Measurements from ENCODE around the gene TMEM134. TPM values are rescaled to one million over a fixed set of nuclear protein-coding genes. Genes with fewer than 3 reads are reported as not detected.

The TMEM134 gene
- polyA plus RNA-seq, 6 donors from 2014 or later: 183 to 250 (median 221) TPM

- peaks cover 0 to 6% (median 3%) of the 10 kb centered on the region in 3 donors for H3K4me1 Mint-ChIP-seq
- ATAC-seq (ENCODE audit: low read depth in 2 of 2): no peak
- no peaks in the 10 kb centered on the region for H3K27me3 Mint-ChIP-seq
- no peak overlapping the region for H3K4me3 Mint-ChIP-seq
- no peaks in the 10 kb centered on the region for H3K9me3 Mint-ChIP-seq
- peaks cover under 1 to 6% of the 10 kb centered on the region in 2 donors for H3K36me3 Mint-ChIP-seq
- no peak overlapping the region for H3K27ac Mint-ChIP-seq
- DNase-seq: no peak
Measured at GRCh38 chr11:67495234-67496005, 26.4 kb upstream of the TMEM134 start.

- H3K36me3 Mint-ChIP-seq: peaks cover 0 to 11% of the 10 kb centered on the region in 2 donors
Measured at GRCh38 chr11:67494371-67495233, 25.6 kb upstream of the TMEM134 start.

GRCh38 chr11:67493548-67494370, 24.7 kb upstream of the TMEM134 start:
- Mint-ChIP-seq H3K4me3 (no peak overlapping the region), H3K9me3 (no peaks in the 10 kb centered on the region), H3K27ac (no peak overlapping the region), H3K27me3 (no peaks in the 10 kb centered on the region), H3K36me3 (peaks cover 0 to 12% of the 10 kb centered on the region in 2 donors), H3K4me1 (peaks cover 3 to 12% (median 5%) of the 10 kb centered on the region in 3 donors)
- ATAC-seq (ENCODE audit: low read depth in 2 of 2): no peak
- no peak for DNase-seq

More at GRCh38 chr11:67494371-67495233, 25.6 kb upstream of the TMEM134 start:
- Mint-ChIP-seq H3K27ac (no peak overlapping the region), H3K4me3 (no peak overlapping the region), H3K9me3 (no peaks in the 10 kb centered on the region), H3K4me1 (peaks cover 3 to 13% (median 4%) of the 10 kb centered on the region in 3 donors), H3K27me3 (no peaks in the 10 kb centered on the region)
- no peak for ATAC-seq (ENCODE audit: low read depth in 2 of 2)
- no peak for DNase-seq

GRCh38 chr11:67492801-67493547, 23.9 kb upstream of the TMEM134 start:
- ATAC-seq (ENCODE audit: low read depth in 2 of 2): no peak
- Mint-ChIP-seq H3K9me3 (no peaks in the 10 kb centered on the region), H3K27me3 (no peaks in the 10 kb centered on the region), H3K4me3 (no peak overlapping the region), H3K4me1 (peaks cover 3 to 19% (median 10%) of the 10 kb centered on the region in 3 donors), H3K27ac (no peak overlapping the region), H3K36me3 (peaks cover 2 to 15% of the 10 kb centered on the region in 2 donors)
- DNase-seq: no peak

DNA sequence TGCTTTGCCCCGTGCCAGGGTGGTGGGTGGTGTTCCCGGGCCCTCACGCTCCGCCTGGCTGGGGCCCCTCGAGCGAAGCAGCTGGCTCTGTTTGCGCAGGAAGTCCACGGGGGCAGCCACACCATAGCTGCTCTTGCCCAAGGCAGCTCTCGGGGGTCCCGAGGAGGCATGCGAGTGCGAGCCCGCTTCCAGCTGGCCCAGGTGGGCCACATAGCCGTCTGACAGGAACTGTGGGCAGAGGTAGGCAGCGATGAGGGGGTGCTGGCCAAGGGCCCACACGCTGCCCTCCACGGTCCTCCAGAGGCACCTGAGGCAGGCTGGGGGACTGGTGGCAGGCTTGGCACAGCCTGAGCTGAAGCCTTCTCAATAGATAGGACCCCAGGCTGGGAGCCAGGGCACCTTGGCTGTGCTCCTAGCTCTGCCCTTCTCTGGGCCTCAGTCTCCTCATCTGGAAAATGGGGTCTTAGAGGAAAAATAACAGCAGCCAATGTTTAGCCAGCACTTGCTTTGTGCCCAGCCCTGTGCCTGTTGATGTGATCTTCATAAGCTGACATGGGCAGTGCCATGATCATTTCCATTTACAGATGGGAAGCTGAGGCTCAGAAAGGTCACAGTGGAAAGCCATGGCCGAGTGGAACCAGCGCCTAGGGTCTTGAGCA, 23.1 kb upstream of the TMEM134 start:
- Mint-ChIP-seq H3K27me3 (no peaks in the 10 kb centered on the region), H3K4me1 (peaks cover 9 to 27% (median 17%) of the 10 kb centered on the region in 3 donors), H3K4me3 (no peak overlapping the region), H3K9me3 (no peaks in the 10 kb centered on the region), H3K36me3 (peaks cover 8 to 22% of the 10 kb centered on the region in 2 donors), H3K27ac (peak overlapping the region in 2 of 6 donors; percentile 12 to 72)
- DNase-seq: no peak
- ATAC-seq (ENCODE audit: low read depth in 2 of 2): no peak

GRCh38 chr11:67491276-67492068, 22.4 kb upstream of the TMEM134 start:
- Mint-ChIP-seq H3K4me1 (peaks cover 10 to 32% (median 25%) of the 10 kb centered on the region in 3 donors), H3K4me3 (no peak overlapping the region), H3K9me3 (no peaks in the 10 kb centered on the region), H3K36me3 (peaks cover 8 to 22% of the 10 kb centered on the region in 2 donors), H3K27ac (no peak overlapping the region), H3K27me3 (no peaks in the 10 kb centered on the region)
- DNase-seq: no peak
- ATAC-seq (ENCODE audit: low read depth in 2 of 2): no peak

- DNase-seq: no peak
- no peak overlapping the region for H3K4me3 Mint-ChIP-seq
- peaks cover 15 to 40% (median 32%) of the 10 kb centered on the region in 3 donors for H3K4me1 Mint-ChIP-seq
- no peaks in the 10 kb centered on the region for H3K27me3 Mint-ChIP-seq
- peak overlapping the region in 1 of 6 donors; percentile 69 for H3K27ac Mint-ChIP-seq
- no peak for ATAC-seq (ENCODE audit: low read depth in 2 of 2)
- H3K36me3 Mint-ChIP-seq: peaks cover 8 to 22% of the 10 kb centered on the region in 2 donors
- H3K9me3 Mint-ChIP-seq: no peaks in the 10 kb centered on the region
Measured at GRCh38 chr11:67490727-67491065, 21.6 kb upstream of the TMEM134 start.

DNA sequence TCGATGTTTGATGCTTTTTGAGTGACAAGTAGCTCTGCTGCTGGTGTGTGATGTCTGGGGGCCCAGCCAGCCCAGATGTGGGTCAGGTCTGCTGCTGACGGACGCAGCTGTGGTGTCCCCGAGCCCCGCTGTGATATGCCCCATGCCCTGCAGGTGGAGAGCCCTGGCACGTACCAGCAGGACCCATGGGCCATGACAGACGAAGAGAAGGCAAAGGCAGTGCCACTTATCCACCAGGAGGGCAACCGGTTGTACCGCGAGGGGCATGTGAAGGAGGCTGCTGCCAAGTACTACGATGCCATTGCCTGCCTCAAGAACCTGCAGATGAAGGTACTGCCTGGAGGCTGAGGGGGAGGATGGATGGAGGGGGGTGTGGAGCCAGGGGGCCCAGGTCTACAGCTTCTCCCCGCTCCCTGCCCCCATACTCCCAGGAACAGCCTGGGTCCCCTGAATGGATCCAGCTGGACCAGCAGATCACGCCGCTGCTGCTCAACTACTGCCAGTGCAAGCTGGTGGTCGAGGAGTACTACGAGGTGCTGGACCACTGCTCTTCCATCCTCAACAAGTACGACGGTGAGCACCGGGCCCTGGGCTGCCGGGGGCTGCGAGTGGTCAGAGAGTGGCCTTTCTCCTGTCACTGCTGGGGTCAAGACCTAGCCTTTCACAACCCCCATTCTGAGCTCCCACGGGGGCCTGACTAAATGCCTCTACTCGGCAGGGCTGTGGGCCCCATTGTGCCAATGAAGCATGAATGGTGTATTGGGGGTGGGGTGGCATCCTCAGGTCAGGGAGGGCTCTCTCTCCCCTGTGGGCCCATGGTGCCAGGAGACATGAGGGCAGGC, 21.1 kb upstream of the TMEM134 start:
- DNase-seq (no peak), ATAC-seq (ENCODE audit: low read depth in 2 of 2) (no peak)
- Mint-ChIP-seq H3K27ac (peak overlapping the region in 2 of 6 donors; percentile 36 to 72), H3K9me3 (no peaks in the 10 kb centered on the region), H3K36me3 (peaks cover 8 to 22% of the 10 kb centered on the region in 2 donors), H3K27me3 (no peaks in the 10 kb centered on the region), H3K4me3 (no peak overlapping the region), H3K4me1 (peaks cover 17 to 42% (median 37%) of the 10 kb centered on the region in 3 donors)

DNA sequence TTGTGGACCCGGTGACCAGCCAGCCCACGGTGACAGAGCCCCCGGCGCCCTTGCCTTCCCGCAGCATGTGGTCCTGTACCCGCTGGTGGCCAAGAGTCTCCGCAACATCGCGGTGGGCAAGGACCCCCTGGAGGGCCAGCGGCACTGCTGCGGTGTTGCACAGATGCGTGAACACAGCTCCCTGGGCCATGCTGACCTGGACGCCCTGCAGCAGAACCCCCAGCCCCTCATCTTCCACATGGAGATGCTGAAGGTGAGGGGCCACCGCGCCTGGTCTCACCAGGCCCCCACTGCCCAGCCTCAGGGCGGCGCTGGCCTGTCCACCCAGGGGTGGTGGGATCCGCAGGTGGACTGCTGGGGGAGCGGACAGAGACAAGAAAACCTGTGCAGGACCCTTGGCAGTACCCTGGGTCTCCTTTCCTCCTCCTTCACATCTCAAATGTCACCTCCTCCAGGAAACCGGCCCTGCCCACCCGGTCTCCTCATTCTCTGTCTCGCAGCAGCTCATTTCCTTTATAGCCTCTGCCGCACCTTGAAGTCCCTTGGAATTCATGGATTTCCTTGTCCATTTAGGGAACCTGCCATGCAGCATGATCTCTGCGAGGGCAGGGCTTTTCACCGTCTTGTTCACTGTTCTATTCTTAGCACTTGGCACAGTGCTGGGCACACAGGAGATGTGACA, 20.3 kb upstream of the TMEM134 start:
- peak overlapping the region in 2 of 6 donors; percentile 72 to 85 for H3K27ac Mint-ChIP-seq
- no peak overlapping the region for H3K4me3 Mint-ChIP-seq
- DNase-seq (no peak), ATAC-seq (ENCODE audit: low read depth in 2 of 2) (no peak)
- H3K36me3 Mint-ChIP-seq: peaks cover 8 to 22% of the 10 kb centered on the region in 2 donors
- H3K4me1 Mint-ChIP-seq: peaks cover 24 to 50% (median 45%) of the 10 kb centered on the region in 3 donors
- no peaks in the 10 kb centered on the region for H3K27me3 Mint-ChIP-seq
- H3K9me3 Mint-ChIP-seq: no peaks in the 10 kb centered on the region

DNA sequence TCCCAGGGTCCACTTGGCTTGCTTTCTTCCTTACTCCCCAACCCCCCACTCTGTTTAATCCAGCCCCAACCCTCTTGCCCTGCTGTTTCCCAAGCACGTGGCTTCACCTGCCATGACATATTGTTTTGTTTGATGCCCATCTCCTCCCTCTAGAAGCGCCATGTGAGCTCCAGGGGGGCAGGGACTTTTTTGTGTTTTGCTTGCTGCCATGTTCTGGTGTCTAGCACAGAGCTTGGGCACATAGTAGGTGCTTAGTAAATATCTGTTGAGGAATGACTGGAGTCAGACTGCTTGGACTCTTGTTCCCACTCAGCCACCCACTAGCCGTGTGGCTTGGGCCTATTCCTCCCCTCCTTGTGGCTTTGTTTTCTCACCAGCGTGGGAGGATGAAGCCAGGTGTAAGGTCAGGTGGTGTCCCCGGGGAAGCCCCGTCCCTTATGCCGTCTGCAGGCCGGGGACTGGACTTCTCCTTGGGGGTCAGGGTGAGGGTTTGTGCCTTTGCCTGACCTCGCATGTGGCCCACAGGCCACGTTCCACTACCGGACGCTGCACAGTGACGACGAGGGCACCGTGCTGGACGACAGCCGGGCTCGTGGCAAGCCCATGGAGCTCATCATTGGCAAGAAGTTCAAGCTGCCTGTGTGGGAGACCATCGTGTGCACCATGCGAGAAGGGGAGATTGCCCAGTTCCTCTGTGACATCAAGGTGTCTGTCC, 17.6 kb upstream of the TMEM134 start:
- DNase-seq: no peak
- H3K9me3 Mint-ChIP-seq: no peaks in the 10 kb centered on the region
- peak overlapping the region in 3 of 6 donors; percentile 53 to 93 (median 86) for H3K27ac Mint-ChIP-seq
- peaks cover 42 to 72% (median 68%) of the 10 kb centered on the region in 3 donors for H3K4me1 Mint-ChIP-seq
- no peaks in the 10 kb centered on the region for H3K27me3 Mint-ChIP-seq
- peak overlapping the region; percentile 33 to 99 (median 80) for H3K4me3 Mint-ChIP-seq
- no peak for ATAC-seq (ENCODE audit: low read depth in 2 of 2)
- peaks cover 8 to 22% of the 10 kb centered on the region in 2 donors for H3K36me3 Mint-ChIP-seq
